ENCODE data around the gene ATP1A1.

Gene ATP1A1

GRCh38 chr1:116334868-116335635 is 38.0 kb upstream of the ATP1A1 start:
- peaks cover 11% of the 10 kb centered on the region; the same call in 1 of the 2 replicates for H3K4me1 ChIP-seq (ENCODE audit: insufficient read depth, low read length)
- no peaks in the 10 kb centered on the region for H3K36me3 ChIP-seq (ENCODE audit: insufficient read depth, low read length)
- H3K9me3 ChIP-seq (ENCODE audit: control insufficient read depth, insufficient read depth, low read length), result no peaks in the 10 kb centered on the region
- no peak overlapping the region for H3K9ac ChIP-seq (ENCODE audit: low read depth, low read length)

GRCh38 chr1:116335850-116336624 is 37.0 kb upstream of the ATP1A1 start:
- Histone ChIP-seq H3K4me1 (ENCODE audit: insufficient read depth, low read length) (peaks cover 11% of the 10 kb centered on the region; the same call in 1 of the 2 replicates), H3K9ac (ENCODE audit: low read depth, low read length) (no peak overlapping the region), H3K36me3 (ENCODE audit: insufficient read depth, low read length) (no peaks in the 10 kb centered on the region)

GRCh38 chr1:116337398-116337797 is 35.6 kb upstream of the ATP1A1 start:
- no peaks in the 10 kb centered on the region for H3K36me3 ChIP-seq (ENCODE audit: insufficient read depth, low read length)
- no peak overlapping the region for H3K9ac ChIP-seq (ENCODE audit: low read depth, low read length)
- H3K9me3 ChIP-seq (ENCODE audit: control insufficient read depth, insufficient read depth, low read length), result no peaks in the 10 kb centered on the region
- H3K4me1 ChIP-seq (ENCODE audit: insufficient read depth, low read length), result peaks cover 11% of the 10 kb centered on the region; the same call in 1 of the 2 replicates

More at GRCh38 chr1:116335850-116336624, 37.0 kb upstream of the ATP1A1 start:
- H3K9me3 ChIP-seq (ENCODE audit: control insufficient read depth, insufficient read depth, low read length), result no peaks in the 10 kb centered on the region

GRCh38 chr1:116338400-116338799 is 34.6 kb upstream of the ATP1A1 start:
- no peaks in the 10 kb centered on the region for H3K36me3 ChIP-seq (ENCODE audit: insufficient read depth, low read length)
- no peak overlapping the region for H3K9ac ChIP-seq (ENCODE audit: low read depth, low read length)
- peaks cover 11% of the 10 kb centered on the region; the same call in 1 of the 2 replicates for H3K4me1 ChIP-seq (ENCODE audit: insufficient read depth, low read length)
- H3K9me3 ChIP-seq (ENCODE audit: control insufficient read depth, insufficient read depth, low read length), result no peaks in the 10 kb centered on the region

- Histone ChIP-seq H3K4me1 (ENCODE audit: insufficient read depth, low read length) (no peaks in the 10 kb centered on the region; the same call in 1 of the 2 replicates), H3K36me3 (ENCODE audit: insufficient read depth, low read length) (no peaks in the 10 kb centered on the region), H3K9me3 (ENCODE audit: control insufficient read depth, insufficient read depth, low read length) (no peaks in the 10 kb centered on the region), H3K9ac (ENCODE audit: low read depth, low read length) (no peak overlapping the region)
Measured at GRCh38 chr1:116340506-116341231, 32.4 kb upstream of the ATP1A1 start.

- peaks cover 8% of the 10 kb centered on the region for H3K4me1 ChIP-seq (ENCODE audit: insufficient read depth, low read length)
- H3K36me3 ChIP-seq (ENCODE audit: insufficient read depth, low read length), result no peaks in the 10 kb centered on the region
- no peaks in the 10 kb centered on the region for H3K9me3 ChIP-seq (ENCODE audit: control insufficient read depth, insufficient read depth, low read length)
- H3K9ac ChIP-seq (ENCODE audit: low read depth, low read length), result no peak overlapping the region
Measured at GRCh38 chr1:116343019-116343418, 30.0 kb upstream of the ATP1A1 start.

GRCh38 chr1:116345011-116345410 is 28.0 kb upstream of the ATP1A1 start:
- H3K9ac ChIP-seq (ENCODE audit: low read depth, low read length), result no peak overlapping the region
- no peaks in the 10 kb centered on the region for H3K9me3 ChIP-seq (ENCODE audit: control insufficient read depth, insufficient read depth, low read length)
- no peaks in the 10 kb centered on the region for H3K36me3 ChIP-seq (ENCODE audit: insufficient read depth, low read length)

GRCh38 chr1:116345843-116346242 is 27.2 kb upstream of the ATP1A1 start:
- no peak overlapping the region for H3K9ac ChIP-seq (ENCODE audit: low read depth, low read length)

More at GRCh38 chr1:116345011-116345410, 28.0 kb upstream of the ATP1A1 start:
- H3K4me1 ChIP-seq (ENCODE audit: insufficient read depth, low read length), result peaks cover 8% of the 10 kb centered on the region

GRCh38 chr1:116346943-116347673 is 25.9 kb upstream of the ATP1A1 start:
- peaks cover 8% of the 10 kb centered on the region for H3K4me1 ChIP-seq (ENCODE audit: insufficient read depth, low read length)
- H3K36me3 ChIP-seq (ENCODE audit: insufficient read depth, low read length), result no peaks in the 10 kb centered on the region
- no peaks in the 10 kb centered on the region for H3K9me3 ChIP-seq (ENCODE audit: control insufficient read depth, insufficient read depth, low read length)
- H3K9ac ChIP-seq (ENCODE audit: low read depth, low read length), result no peak overlapping the region

More at GRCh38 chr1:116345843-116346242, 27.2 kb upstream of the ATP1A1 start:
- no peaks in the 10 kb centered on the region for H3K36me3 ChIP-seq (ENCODE audit: insufficient read depth, low read length)
- no peaks in the 10 kb centered on the region for H3K9me3 ChIP-seq (ENCODE audit: control insufficient read depth, insufficient read depth, low read length)
- H3K4me1 ChIP-seq (ENCODE audit: insufficient read depth, low read length), result peaks cover 8% of the 10 kb centered on the region

GRCh38 chr1:116347696-116348095 is 25.3 kb upstream of the ATP1A1 start:
- H3K36me3 ChIP-seq (ENCODE audit: insufficient read depth, low read length), result no peaks in the 10 kb centered on the region

GRCh38 chr1:116350097-116350645 is 22.9 kb upstream of the ATP1A1 start:
- Histone ChIP-seq H3K9ac (ENCODE audit: low read depth, low read length) (no peak overlapping the region), H3K4me1 (ENCODE audit: insufficient read depth, low read length) (peaks cover 8% of the 10 kb centered on the region), H3K9me3 (ENCODE audit: control insufficient read depth, insufficient read depth, low read length) (no peaks in the 10 kb centered on the region), H3K36me3 (ENCODE audit: insufficient read depth, low read length) (no peaks in the 10 kb centered on the region)

More at GRCh38 chr1:116347696-116348095, 25.3 kb upstream of the ATP1A1 start:
- H3K9ac ChIP-seq (ENCODE audit: low read depth, low read length), result no peak overlapping the region
- peaks cover 8% of the 10 kb centered on the region for H3K4me1 ChIP-seq (ENCODE audit: insufficient read depth, low read length)
- H3K9me3 ChIP-seq (ENCODE audit: control insufficient read depth, insufficient read depth, low read length), result no peaks in the 10 kb centered on the region

GRCh38 chr1:116351914-116352313 is 21.1 kb upstream of the ATP1A1 start:
- Histone ChIP-seq H3K4me1 (ENCODE audit: insufficient read depth, low read length) (peaks cover 7% of the 10 kb centered on the region; the same call in 1 of the 2 replicates), H3K9ac (ENCODE audit: low read depth, low read length) (no peak overlapping the region)

GRCh38 chr1:116352349-116352813 is 20.7 kb upstream of the ATP1A1 start:
- H3K9me3 ChIP-seq (ENCODE audit: control insufficient read depth, insufficient read depth, low read length), result no peaks in the 10 kb centered on the region
- no peak overlapping the region for H3K9ac ChIP-seq (ENCODE audit: low read depth, low read length)
- H3K4me1 ChIP-seq (ENCODE audit: insufficient read depth, low read length), result peaks cover 3% of the 10 kb centered on the region; the same call in 1 of the 2 replicates
- H3K36me3 ChIP-seq (ENCODE audit: insufficient read depth, low read length), result no peaks in the 10 kb centered on the region

More at GRCh38 chr1:116351914-116352313, 21.1 kb upstream of the ATP1A1 start:
- Histone ChIP-seq H3K36me3 (ENCODE audit: insufficient read depth, low read length) (no peaks in the 10 kb centered on the region), H3K9me3 (ENCODE audit: control insufficient read depth, insufficient read depth, low read length) (no peaks in the 10 kb centered on the region)

Data from ES-I3 (cell line).